Right renal cortex interstitium (tissue), 3 donors: ENCODE results near the gene TRIOBP. TPM values are rescaled to one million over a fixed set of nuclear protein-coding genes. Genes with fewer than 3 reads are reported as not detected.

ENCODE experiments used
- DNase-seq, 3 donors: peaks; one replicate each; pipeline ENCODE4 v3.0.0-alpha.2; 2013; ENCODE audit warnings: low read depth in 3 of 3, low spot score in 2 of 3
- polyA plus RNA-seq, 3 donors: library from polyadenylated mRNA; unstranded; fragments of 120-200 nt; gene quantifications; one replicate each; pipeline ENCODE4 v1.2.1, GENCODE V29; 2013; ENCODE audit not compliant: insufficient read length in 3 of 3

TRIOBP gene
- polyA plus RNA-seq, 3 donors = 55.9 to 67.6 (median 59.4) TPM

DNA sequence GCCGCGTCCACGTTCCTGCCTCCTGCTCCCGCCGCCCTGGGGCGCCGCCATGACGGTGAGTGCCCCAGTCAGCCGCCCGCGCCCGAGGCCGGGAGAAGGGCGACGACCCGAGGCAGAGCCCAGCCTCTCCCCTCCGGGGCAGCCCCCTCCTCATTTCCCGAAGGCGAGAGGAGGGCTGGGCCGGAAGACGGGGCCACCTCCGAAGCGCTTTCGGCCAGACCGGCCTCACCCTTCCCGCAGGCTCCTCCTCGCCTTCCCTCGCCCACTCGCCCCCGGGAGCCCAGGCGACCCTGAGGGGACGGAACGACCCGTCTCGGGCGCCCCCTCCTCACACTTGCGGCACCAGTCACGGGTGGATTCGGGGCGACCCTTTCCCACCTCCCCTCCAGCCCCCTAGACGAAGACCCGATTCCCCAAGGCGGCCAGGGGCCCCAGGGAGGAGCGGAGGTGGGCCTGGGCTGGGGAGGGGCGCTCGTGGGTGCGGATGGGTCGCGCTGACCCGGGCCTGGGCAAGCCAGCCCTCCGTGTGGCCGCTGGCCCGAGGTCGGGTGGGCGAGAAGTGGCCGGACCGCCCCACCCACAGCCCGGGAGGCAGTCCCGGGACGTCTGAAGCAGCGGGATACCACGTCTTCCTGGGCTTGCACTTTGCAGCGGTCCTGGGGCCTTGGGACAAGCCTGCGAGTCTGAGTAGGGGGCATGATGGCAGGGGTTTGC lies 49.7 kb downstream of the TRIOBP start:
- DNase-seq = no peak

DNA sequence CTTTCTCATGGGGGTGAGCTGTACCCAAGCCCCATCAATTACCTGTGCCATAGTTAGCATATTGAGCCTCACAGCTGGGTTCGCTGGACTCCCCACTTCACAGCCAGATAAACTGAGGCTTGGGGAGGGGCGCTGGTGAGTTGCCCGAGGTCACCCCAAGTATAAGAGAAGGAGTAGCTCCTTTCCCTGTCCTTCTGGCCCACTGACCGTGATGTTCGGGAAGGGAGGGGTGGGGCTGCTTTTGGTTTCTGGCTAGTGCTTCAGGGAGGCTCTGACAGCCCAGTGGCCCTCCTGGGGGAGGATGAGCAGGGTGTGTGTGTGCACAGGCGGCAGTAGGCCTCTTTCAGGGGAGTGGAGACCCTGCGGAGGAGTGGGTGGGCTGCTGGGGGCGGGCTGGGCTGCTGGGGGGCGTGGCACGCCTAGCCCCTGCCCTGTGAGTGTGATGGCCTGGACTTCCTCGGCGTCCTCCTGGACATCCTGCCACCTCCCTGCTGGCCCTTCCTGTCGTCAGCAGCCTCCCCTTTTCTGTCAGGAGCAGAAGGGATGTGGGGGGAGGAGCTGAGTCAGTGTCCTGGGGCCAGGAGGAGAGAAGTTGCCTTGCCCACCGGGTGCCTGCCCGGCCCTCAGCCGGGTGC lies 50.3 kb downstream of the TRIOBP start:
- no peak for DNase-seq

DNA sequence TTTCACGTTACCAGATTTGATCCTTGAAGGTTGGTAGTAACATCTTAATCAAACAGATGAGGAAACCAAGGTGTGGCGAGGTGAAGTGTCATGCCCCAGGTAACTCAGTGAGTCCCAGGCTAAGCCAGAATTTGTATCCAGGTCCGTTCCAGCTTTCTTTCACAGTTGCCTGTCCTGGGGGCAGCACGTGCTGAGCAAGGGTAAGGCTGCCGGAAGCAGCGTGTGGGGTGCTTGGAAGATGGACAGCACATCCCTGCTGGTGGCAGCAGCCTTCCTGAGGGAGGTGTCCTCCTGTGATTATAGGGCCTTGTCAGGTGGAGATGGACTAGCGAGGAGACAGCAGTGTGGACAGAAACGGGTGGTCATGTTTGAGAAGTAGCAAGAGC lies 50.9 kb downstream of the TRIOBP start:
- no peak for DNase-seq

DNA sequence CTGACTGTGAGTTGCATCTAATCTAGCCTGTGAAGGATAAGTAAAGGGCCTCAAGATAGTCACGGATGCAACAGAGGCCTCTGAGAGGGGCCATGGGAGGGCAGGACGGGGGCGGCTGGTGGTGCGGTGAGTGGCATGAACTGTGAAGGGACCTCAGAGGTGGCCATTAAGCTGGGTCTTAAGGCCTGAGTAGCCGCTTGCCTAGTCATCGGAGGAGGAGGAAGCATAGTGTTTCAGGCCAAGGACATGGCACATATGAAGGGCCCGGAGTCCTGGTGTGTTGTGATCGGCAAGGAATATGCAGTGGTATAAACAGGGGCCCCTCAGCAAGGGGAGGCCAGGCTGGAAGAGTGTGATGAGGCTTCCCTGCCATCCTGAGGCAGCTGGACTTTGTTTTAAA lies 51.8 kb downstream of the TRIOBP start:
- no peak for DNase-seq

DNA sequence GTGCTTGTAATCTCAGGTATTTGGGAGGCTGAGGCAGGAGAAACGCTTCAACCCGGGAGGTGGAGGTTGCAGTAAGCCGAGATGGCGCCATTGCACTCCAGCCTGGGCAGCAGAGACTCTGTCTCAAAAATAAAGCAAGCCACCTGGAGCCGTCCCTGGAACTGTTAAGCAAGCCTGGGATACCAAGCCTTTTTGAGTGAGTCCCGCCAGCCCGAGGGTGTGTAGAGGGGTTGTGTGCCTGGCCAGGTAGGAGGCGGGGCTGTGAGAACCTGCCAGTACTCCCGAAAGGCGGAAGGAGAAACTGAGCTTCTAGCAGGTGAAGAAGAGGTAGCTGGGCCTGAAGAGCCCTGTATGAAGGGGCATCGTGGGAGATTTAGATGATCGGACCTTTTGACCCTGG lies 52.4 kb downstream of the TRIOBP start:
- no peak for DNase-seq

DNA sequence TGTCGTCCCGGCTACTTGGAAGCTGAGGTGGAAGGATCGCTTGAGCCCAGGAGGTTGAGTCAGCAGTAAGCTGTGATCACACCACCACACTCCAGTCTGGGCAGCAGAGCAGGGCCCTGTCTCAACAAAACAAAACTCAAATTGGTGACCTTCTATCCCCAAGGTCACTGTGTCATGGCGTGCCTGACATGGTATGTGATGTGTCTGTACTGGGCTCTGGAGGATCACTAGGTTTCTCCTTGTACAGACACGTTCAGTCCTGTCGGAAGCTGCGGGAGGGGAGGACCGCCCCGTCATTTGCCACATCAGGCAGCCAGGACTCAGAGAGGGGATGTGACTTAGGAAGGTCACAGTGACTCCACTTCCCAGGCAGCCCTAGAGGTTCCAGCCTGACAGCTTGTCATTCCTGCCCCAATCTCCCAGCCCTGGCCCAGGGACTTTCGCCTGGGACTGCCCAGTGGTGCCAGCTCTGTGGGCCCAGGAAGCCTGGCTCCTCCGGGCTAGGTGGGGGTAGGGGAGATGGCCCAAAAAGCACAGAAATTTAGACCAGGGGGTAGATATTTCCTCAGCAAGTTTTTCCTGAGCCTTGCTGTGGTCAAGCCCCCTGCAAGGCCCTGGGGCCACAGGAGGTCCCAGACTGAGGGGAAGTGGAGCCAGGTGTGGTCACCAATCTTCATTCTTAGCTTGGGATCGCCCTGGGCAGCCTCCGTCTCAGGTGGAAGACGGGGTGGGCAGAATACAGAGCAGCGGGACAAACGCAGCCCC lies 53.2 kb downstream of the TRIOBP start:
- no peak for DNase-seq

DNA sequence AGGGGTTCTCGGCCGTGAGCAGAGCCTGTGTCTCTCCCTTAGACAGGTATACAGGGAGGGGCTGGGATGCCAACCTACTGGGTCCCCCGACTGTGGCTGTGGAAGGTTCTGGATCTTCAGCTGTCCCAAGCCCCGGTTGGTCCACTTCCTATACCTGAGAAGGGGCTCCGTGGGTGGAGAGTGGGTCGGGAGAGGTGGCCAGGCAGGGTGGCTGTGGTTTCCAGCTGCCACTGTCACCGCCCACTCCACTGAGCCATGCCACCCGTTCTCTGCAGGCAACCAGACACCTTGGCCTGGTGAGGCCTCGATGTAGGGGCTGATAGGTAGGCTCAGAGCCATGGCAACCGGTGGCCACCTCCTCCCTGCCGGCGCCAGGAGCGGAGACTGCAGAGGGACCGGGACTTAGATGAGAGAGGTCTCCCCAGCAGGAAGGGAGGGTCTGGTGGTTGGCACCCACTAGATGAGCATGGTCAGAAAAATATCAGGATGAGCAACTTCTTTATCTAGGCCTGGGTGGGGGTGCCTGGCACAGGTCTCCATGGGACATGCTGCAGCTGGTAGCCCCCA lies 53.8 kb downstream of the TRIOBP start:
- no peak for DNase-seq

DNA sequence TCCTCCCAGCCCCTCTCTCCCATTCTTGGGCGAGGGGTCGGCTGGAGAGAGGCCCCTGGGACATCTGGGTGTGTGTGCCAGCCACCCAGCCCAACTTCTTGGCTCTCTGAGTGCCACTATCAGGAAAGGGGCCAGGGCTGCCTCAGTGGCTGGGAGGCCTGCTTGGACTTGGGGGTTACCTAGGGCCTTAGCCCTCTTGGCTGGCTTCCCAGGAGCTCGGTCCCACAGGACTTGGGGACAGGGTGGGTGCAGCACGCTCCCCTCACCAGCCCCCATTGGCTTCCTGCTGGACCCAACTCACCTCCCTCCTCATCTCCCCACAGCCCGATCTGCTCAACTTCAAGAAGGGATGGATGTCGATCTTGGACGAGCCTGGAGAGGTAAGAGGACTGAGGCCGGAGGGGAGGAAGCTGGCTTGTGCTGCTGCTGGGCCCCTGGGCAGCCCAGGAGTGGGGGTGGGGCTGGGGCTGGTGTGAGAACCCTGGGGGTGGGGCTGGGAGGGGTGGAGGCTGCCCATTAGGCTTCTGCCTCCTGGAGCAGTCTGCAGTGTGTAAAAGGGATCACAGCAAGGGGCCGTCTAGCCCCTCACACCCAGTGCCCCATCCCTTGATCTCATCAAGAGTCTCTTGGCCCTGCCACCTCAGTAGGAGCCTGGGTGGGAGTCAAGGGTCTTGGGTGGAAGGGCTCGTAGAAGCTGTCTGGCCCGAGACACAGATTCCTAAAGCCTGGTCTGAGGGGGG lies 54.8 kb downstream of the TRIOBP start:
- DNase-seq = no peak

DNA sequence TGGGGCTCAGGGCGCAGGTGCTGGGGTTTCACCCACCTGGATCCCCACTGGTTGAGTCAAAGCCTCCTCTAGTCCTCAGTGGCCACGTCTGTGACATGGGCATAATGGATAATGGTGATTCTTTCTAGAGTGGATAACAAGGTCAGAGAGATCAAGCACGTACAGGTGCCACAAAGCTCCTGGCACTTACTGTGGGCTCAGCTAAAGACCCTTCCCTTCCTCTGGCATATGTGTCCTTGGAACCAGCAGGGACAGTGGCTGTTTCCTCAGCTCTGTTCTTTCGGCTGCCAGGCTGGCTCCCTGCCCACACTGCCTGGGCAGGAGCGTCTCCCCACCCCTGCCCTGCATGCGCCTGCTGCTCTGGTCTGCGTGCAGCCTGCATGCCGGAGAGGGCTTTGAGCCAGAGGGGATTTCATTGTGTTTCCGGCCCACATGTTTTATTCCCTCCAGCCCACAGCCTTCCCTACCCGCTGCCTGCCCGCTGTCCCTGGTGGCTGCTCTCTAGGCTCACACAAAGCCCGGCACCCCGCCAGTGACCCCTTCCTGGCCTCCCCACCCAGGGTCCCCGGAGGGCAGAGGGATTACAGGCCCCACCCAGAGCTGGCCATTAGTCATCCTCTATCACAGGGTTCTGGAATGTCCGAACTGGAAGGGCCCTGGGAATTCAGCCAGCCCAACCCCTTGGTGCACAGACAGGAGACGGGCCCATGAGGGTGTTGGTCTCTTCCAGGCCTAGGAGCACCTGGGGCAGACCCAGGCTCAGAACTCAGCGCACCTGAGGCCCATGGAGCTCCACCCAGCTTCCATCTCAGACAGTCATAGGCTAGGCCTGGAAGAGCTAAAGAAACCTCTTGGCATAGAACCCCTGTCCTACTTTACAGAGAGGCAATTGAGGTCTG lies 55.6 kb downstream of the TRIOBP start:
- DNase-seq = no peak

DNA sequence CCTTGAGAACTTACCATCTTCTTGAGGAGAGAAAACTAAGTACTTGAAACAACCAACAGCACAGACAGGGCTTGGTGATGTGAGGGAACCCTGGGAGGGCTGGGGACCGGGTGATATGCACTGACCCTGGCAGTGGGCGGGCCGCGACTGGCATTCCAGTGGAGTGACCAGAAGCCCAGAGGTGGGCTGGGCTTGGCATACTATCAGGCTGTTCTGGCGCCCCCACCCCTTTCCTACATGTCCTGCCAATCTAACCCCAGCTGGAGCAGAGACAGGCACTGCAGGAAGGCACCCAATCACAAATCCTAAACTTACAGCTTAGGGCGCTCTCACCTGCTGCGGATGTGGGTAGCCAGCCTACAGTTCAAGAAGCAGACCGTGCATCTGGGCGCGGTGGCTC lies 56.9 kb downstream of the TRIOBP start:
- DNase-seq = no peak

DNA sequence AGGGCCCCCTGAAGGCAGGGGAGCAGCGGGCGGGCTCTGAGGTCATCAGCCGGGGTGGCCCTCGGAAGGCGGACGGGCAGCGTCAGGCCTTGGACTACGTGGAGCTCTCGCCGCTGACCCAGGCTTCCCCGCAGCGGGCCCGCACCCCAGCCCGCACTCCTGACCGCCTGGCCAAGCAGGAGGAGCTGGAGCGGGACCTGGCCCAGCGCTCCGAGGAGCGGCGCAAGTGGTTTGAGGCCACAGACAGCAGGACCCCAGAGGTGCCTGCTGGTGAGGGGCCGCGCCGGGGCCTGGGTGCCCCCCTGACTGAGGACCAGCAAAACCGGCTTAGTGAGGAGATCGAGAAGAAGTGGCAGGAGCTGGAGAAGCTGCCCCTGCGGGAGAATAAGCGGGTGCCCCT lies 60.8 kb downstream of the TRIOBP start:
- DNase-seq = no peak

DNA sequence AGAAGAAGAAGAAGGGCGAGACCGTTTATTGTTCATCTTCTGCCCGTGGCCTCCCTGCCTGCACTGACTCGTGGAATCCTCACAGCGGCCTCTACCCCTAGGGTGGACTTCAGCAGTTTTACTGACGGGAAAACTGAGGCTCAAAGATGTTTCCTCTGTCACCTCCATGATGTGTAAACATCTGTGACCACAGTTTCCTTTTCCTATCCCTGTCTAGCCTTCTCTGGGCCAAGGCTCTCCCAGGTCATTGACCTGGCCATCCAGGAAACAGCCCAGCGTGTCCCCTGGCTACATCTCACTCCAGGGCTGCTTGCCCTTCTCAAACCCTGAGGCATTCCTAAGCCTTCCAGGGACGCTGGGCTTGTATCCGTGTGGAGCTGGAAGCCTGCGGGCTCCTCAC lies 61.8 kb downstream of the TRIOBP start:
- no peak for DNase-seq

DNA sequence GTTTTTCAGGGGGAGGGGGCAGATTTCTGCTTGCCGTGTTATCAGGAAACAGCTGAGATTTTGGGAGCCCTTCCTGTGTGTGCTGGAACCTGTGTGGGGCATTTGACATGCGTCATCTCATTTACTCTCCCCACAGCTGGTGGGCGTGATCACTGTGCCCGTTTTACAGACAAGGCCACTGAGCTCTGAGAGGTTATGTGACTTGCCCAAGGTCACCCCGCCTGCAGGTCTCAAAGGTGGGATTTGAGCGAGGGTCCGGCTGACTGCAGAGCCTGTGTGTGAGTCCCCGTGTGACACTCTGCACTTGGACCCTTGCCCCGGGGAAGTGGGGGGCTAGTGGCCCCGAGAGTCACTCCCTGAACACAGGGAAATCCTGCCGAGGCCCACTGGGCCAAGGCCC lies 62.4 kb downstream of the TRIOBP start:
- no peak for DNase-seq

DNA sequence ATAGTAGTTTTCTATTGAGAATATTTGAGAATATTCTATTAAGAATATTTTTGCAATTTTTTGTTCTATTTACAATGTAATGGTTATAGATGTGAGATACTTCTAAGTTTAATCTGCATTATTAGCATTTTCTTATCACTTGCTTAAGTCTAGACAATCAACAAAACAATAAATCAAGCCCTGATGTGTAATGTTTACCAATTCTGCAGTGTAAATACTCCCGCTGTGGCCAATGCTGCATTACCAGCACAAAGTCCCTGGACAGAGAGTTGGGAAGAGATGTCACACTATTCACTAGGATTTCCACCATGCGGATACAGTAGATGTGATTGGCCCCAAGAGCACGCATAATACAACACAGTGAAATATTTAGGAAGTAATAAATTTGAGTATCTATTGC lies 63.3 kb downstream of the TRIOBP start:
- no peak for DNase-seq

DNA sequence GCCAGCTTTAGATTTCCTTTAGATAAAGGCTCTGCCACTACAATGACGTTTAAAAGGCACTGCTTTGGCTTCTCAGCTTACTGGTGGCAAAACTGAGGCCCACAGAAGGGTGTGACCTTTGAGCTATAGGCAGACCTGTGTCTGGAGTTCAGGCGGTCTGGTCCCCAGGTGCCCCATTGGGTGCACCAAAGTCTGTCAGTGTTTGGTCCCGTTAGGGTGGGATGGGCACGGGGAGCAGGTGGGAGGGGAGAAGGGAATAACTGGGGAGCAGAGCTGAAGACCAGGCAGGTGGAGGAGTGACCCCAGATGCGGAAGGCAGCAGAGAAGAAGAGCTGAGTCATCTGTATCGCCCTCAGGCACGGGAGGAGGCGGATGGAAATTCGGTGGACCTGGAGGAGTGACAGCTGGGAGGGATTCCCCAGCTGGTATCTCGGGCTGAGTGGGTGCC lies 65.6 kb downstream of the TRIOBP start:
- no peak for DNase-seq

DNA sequence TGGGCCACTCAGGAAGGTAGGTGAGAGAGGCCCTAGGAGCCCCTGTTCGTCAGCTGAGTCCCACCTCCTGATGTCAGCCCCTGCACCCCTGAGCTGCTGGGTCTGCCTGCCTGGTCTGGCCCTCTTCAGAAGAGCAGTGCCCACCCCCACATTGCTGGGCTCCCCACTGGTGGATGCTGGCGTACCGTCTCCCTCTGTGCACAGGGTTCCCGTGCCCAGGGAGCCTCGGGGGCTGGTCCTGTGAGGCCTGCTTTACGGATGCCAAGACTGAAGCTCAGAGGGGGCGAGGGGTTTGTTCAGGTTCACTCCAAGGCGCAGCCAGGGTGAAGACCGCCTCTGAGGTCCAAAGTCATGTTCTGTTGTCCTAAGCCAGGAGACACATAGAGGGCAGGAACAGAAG lies 66.2 kb downstream of the TRIOBP start:
- no peak for DNase-seq

DNA sequence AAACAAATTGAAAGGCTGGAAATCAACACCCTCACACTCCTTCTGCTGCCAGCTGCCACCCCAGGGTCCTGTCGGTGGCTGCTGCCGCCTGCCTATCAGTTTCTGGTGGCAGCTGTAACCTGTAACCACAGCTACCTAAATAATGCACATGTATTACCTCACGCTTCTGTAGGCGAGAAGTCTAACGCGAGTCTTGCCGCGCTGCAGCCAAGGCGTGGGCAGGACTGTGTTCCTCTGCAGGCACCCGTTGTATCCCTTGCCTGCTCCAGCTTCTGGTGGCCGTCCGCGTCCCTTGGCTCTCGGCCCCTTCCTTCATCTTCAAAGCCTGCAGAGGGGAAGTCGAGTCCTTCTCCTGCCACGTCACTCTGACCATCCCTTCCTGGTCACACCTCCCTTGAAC lies 66.8 kb downstream of the TRIOBP start:
- no peak for DNase-seq

DNA sequence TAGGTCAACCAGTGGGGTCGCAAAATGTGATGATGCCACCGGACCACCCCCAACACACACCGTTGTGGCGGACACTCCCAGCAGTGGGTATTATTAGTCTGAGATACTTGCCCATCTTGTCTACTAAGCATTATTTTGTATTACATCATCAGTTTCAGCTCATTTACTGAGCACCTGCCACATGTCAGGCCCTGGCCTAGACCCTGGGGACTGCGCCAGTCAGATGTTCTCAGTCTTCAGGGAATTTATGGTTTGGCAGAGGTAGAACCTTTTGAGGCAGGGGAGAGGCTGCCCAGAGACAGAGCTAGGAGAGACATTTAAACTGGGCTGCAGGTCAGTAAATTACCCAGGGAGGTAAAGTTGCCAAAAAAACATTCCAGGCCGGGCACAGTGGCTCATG lies 67.8 kb downstream of the TRIOBP start:
- no peak for DNase-seq

DNA sequence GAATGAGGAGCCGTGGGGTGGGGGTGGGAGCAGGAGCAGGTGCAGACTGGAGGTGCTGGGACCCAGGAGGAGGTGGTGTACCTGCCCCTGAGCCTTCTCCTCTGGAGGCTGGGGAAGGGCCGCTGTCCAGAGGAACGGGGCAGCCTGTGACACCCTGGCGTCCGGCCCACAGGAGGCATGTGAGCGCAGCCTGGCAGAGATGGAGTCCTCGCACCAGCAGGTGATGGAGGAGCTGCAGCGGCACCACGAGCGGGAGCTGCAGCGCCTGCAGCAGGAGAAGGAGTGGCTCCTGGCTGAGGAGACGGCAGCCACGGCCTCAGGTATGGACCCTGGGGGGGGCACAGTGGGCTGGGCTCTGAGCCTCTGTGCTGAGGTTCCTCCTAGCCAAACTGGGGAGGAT lies 68.7 kb downstream of the TRIOBP start:
- DNase-seq = no peak
